PC-3 (cell line): Measurements from ENCODE around the gene TNFAIP8L3. TPM values are rescaled to one million over a fixed set of nuclear protein-coding genes. Genes with fewer than 3 reads are reported as not detected.

Experiments
- ATAC-seq: fragments of 200-7000 bp; cut with Tn5 transposase; 2 replicates; pipeline ENCODE4 v1.9.1; 2020; ENCODE audit warnings: mild to moderate bottlenecking, moderate library complexity
- BruUV-seq: library from RNA; stranded (reverse); fragments of 400-500 nt; replicated peaks from 2 replicates; lab custom pipeline; 2021; lab: Mats Ljungman, UMichigan
- CTCF ChIA-PET: fragments of 300-600 bp; sonication (Branson Sonifier 250); formaldehyde crosslinking; loops from one replicate; lab custom pipeline; 2022; ENCODE audit warnings: antibody characterized with exemption; lab: Charles Lee
- POLR2A ChIA-PET: fragments of 300-600 bp; sonication (Branson Sonifier 250); formaldehyde crosslinking; loops from one replicate; lab custom pipeline; 2022; ENCODE audit warnings: antibody characterized with exemption; ENCODE audit not compliant: unreplicated experiment; lab: Charles Lee
- DNase-seq: peaks from one replicate; pipeline ENCODE4 v3.0.0-alpha.2; 2015
- H2AFZ ChIP-seq: fragments of 300-600 bp; sonication (generic); 2 replicates; pipeline ENCODE4 v1.6.0; 2016; ENCODE audit warnings: antibody characterized with exemption, low read length
- H3F3A ChIP-seq: fragments of 300-600 bp; sonication (generic); one replicate; pipeline ENCODE4 v1.6.0; 2017; ENCODE audit warnings: antibody characterized with exemption, low read length, control low read depth, mild to moderate bottlenecking; ENCODE audit not compliant: unreplicated experiment
- H3K27ac ChIP-seq: fragments of 300-600 bp; sonication (generic); 2 replicates; pipeline ENCODE4 v1.5.1; 2016; ENCODE audit warnings: mild to moderate bottlenecking, low read length
- H3K27me3 ChIP-seq: fragments of 300-600 bp; sonication (generic); 2 replicates; pipeline ENCODE4 v1.6.1; 2016; ENCODE audit warnings: low read length, mixed read lengths
- H3K36me3 ChIP-seq: fragments of 300-600 bp; sonication (generic); 2 replicates; pipeline ENCODE4 v1.6.1; 2016; ENCODE audit warnings: low read depth, mixed run types, low read length, mixed read lengths
- H3K4me1 ChIP-seq: fragments of 300-600 bp; sonication (generic); 2 replicates; pipeline ENCODE4 v1.5.1; 2016; ENCODE audit warnings: low read length; ENCODE audit not compliant: insufficient read depth
- H3K4me2 ChIP-seq: fragments of 300-600 bp; sonication (generic); 2 replicates; pipeline ENCODE4 v1.6.0; 2016; ENCODE audit warnings: low read length
- H3K4me3 ChIP-seq: fragments of 300-600 bp; sonication (generic); 2 replicates; pipeline ENCODE4 v1.5.1; 2016; ENCODE audit warnings: mild to moderate bottlenecking, low read length, mixed read lengths
- H3K79me2 ChIP-seq: fragments of 300-600 bp; sonication (generic); 2 replicates; pipeline ENCODE4 v1.6.1; 2017; ENCODE audit warnings: low read length, mixed read lengths
- H3K9ac ChIP-seq: fragments of 300-600 bp; sonication (generic); 2 replicates; pipeline ENCODE4 v1.6.0; 2016; ENCODE audit warnings: mild to moderate bottlenecking, low read length
- H3K9me2 ChIP-seq: fragments of 300-600 bp; sonication (generic); replicated peaks from 2 replicates; pipeline ENCODE4 v1.6.1; 2016; ENCODE audit warnings: mixed run types, low read length, mixed read lengths
- H3K9me3 ChIP-seq: fragments of 300-600 bp; sonication (generic); 2 replicates; pipeline ENCODE4 v1.6.1; 2016; ENCODE audit warnings: low read length, mixed read lengths
- H4K20me1 ChIP-seq: fragments of 300-600 bp; sonication (generic); 2 replicates; pipeline ENCODE4 v1.6.1; 2016; ENCODE audit warnings: low read length, mixed read lengths
- CTCF ChIP-seq: fragments of 300-600 bp; sonication (generic); conservative IDR thresholded peaks from 2 replicates; pipeline ENCODE4 v1.5.1; 2017; ENCODE audit warnings: antibody characterized with exemption, low read depth, mild to moderate bottlenecking, low read length
- EZH2 ChIP-seq: fragments of 300-600 bp; sonication (generic); IDR thresholded peaks from one replicate; pipeline ENCODE4 v1.6.1; 2017; ENCODE audit warnings: antibody characterized with exemption, mild to moderate bottlenecking, low read length; ENCODE audit not compliant: unreplicated experiment
- EZH2phosphoT487 ChIP-seq: fragments of 300-600 bp; sonication (generic); IDR thresholded peaks from 2 replicates; pipeline ENCODE4 v1.6.1; 2018; ENCODE audit warnings: mild to moderate bottlenecking, antibody characterized with exemption, low read length, borderline replicate concordance
- intact Hi-C: fragments of 100-400 bp; cut with micrococcal nuclease; formaldehyde crosslinking; loops from 2 replicates; pipeline ENCODE4 v1.9.0; 2023
- total RNA-seq: library from RNA; depleted of rRNA; stranded (reverse); fragments of >200 nt; gene quantifications from 2 replicates; pipeline ENCODE4 v1.2.3, GENCODE V29; 2014

Gene TNFAIP8L3
- total RNA-seq, 1 experiment from 2014 or later = not detected

GRCh38 chr15:51139091-51139490 is 44.4 kb upstream of the TNFAIP8L3 start:
- Histone ChIP-seq H3K9me2 (no peaks in the 10 kb centered on the region), H3K9me3 (no peaks in the 10 kb centered on the region), H3K36me3 (no peaks in the 10 kb centered on the region), H3K27me3 (no peaks in the 10 kb centered on the region), H3K79me2 (no peaks in the 10 kb centered on the region), H3K27ac (no peak overlapping the region), H3K4me1 (peaks cover 4% of the 10 kb centered on the region; the same call in 1 of the 2 replicates), H3K4me3 (no peak overlapping the region), H4K20me1 (no peaks in the 10 kb centered on the region), H3K9ac (no peak overlapping the region), H3K4me2 (no peak overlapping the region), H2AFZ (no peak overlapping the region), H3F3A (no peaks in the 10 kb centered on the region)
- DNase-seq (no peak), ATAC-seq (no peak)
- POLR2A ChIA-PET = no interaction called here
- no TSS peak for BruUV-seq
- CTCF ChIA-PET = no interaction called here
- intact Hi-C loops = no loop called here
- no peak for TF ChIP-seq CTCF

- H3K4me2 ChIP-seq = no peak overlapping the region
- CTCF ChIA-PET = no interaction called here
These were observed 43.2 kb upstream of the TNFAIP8L3 start for GRCh38 chr15:51137880-51138430.

GRCh38 chr15:51137024-51137423 is 42.3 kb upstream of the TNFAIP8L3 start:
- no peak for ATAC-seq
- no peak overlapping the region for H3K27ac ChIP-seq
- ChIA-PET POLR2A (no interaction called here), CTCF (no interaction called here)
- H4K20me1 ChIP-seq = no peaks in the 10 kb centered on the region
- H3K27me3 ChIP-seq = no peaks in the 10 kb centered on the region
- H3K4me2 ChIP-seq = no peak overlapping the region
- H3K9me3 ChIP-seq = no peaks in the 10 kb centered on the region
- no peaks in the 10 kb centered on the region for H3K36me3 ChIP-seq
- no peaks in the 10 kb centered on the region for H3K79me2 ChIP-seq
- no peak for DNase-seq
- no peak for TF ChIP-seq EZH2
- TF ChIP-seq CTCF = no peak
- TF ChIP-seq EZH2phosphoT487 = no peak
- H3K4me1 ChIP-seq = no peaks in the 10 kb centered on the region
- H3K9me2 ChIP-seq = no peaks in the 10 kb centered on the region
- no peak overlapping the region for H3K9ac ChIP-seq
- no peak overlapping the region for H2AFZ ChIP-seq
- intact Hi-C loops = no loop called here
- BruUV-seq = no TSS peak
- no peak overlapping the region for H3K4me3 ChIP-seq
- no peaks in the 10 kb centered on the region for H3F3A ChIP-seq

More at GRCh38 chr15:51137880-51138430, 43.2 kb upstream of the TNFAIP8L3 start:
- no peaks in the 10 kb centered on the region for H3K36me3 ChIP-seq
- H3F3A ChIP-seq = no peaks in the 10 kb centered on the region
- intact Hi-C loops = no loop called here
- TF ChIP-seq EZH2phosphoT487 = no peak
- no peaks in the 10 kb centered on the region for H3K27me3 ChIP-seq
- ATAC-seq = no peak
- H3K9ac ChIP-seq = no peak overlapping the region
- no peaks in the 10 kb centered on the region for H3K9me2 ChIP-seq
- no peaks in the 10 kb centered on the region for H4K20me1 ChIP-seq
- H3K27ac ChIP-seq = no peak overlapping the region
- H2AFZ ChIP-seq = no peak overlapping the region
- no peak for DNase-seq
- BruUV-seq = no TSS peak
- no peak overlapping the region for H3K4me3 ChIP-seq
- no peaks in the 10 kb centered on the region for H3K79me2 ChIP-seq
- H3K9me3 ChIP-seq = no peaks in the 10 kb centered on the region
- POLR2A ChIA-PET = no interaction called here
- H3K4me1 ChIP-seq = no peaks in the 10 kb centered on the region
